Hepatocyte (in vitro differentiated cells): Measurements from ENCODE around the gene ENPP7.

Experiments used
- EZH2 ChIP-seq: fragments of 200-600 bp; sonication (generic); IDR thresholded peaks from 2 replicates; pipeline ENCODE4 v1.6.1; 2016; ENCODE audit warnings: antibody characterized with exemption, mild to moderate bottlenecking, borderline replicate concordance
- TF ChIP-seq, protein P1 (sequence below): fragments of 200-600 bp; sonication (generic); IDR thresholded peaks from 2 replicates; pipeline ENCODE4 v1.5.1; 2016; ENCODE audit warnings: antibody characterized with exemption, mild to moderate bottlenecking; ENCODE audit not compliant: poor library complexity

DNA sequence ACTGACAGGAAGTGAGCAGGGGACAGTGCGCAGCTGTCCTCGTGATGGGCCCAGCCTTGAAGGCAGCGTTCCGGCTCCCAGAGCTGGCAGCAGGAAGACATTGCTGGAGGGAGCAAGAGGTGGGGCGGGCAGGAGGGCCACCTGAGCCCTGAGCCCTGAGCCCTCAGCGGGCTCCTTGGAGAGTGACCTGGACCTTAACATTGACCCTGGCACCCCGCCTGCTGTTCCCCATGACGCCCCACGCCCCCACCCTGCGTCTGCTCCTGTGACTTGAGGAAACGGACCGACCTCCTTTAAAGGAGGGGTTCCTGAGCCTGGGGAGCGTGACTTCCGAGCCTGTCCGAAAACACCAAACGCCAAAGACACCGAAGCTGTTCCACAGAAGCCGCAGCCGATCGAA lies 25.1 kb upstream of the ENPP7 start:
- TF ChIP-seq, protein P1, sequence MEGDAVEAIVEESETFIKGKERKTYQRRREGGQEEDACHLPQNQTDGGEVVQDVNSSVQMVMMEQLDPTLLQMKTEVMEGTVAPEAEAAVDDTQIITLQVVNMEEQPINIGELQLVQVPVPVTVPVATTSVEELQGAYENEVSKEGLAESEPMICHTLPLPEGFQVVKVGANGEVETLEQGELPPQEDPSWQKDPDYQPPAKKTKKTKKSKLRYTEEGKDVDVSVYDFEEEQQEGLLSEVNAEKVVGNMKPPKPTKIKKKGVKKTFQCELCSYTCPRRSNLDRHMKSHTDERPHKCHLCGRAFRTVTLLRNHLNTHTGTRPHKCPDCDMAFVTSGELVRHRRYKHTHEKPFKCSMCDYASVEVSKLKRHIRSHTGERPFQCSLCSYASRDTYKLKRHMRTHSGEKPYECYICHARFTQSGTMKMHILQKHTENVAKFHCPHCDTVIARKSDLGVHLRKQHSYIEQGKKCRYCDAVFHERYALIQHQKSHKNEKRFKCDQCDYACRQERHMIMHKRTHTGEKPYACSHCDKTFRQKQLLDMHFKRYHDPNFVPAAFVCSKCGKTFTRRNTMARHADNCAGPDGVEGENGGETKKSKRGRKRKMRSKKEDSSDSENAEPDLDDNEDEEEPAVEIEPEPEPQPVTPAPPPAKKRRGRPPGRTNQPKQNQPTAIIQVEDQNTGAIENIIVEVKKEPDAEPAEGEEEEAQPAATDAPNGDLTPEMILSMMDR, result no peak
- TF ChIP-seq EZH2, result no peak
